ENCODE measurements around the gene TMEM101. TPM values are rescaled to one million over a fixed set of nuclear protein-coding genes. Genes with fewer than 3 reads are reported as not detected.
"Not testable (repeated sequence)": the region's sequence is repeated elsewhere in the genome, so short reads cannot be mapped to it uniquely, and the experiment has no call there.

TMEM101 gene
- total RNA-seq, 1 donor from 2014 or later, result 26.9 TPM

DNA sequence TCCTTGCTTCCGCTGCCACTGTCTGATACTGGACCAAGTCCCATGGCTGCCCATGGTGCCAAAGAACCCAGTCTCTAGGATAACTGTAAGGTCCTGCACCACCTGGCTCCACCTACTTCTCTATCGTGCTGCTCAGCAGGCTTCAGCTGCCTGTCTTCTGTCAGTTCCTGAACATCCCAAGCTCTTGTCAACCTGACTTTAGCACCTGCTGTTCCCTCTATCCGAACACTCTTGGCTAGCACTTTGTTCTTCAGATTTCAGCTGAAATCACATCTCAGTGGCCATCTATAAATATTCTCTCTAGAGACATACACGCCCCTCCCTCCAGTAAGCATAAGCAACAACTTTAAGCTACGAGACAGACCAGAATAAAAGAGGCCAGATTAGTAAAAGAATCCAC lies 15.0 kb upstream of the TMEM101 start:
- DNase-seq (ENCODE audit: low read depth, low spot score), result no peak
- no peak overlapping the region for H3K4me3 Mint-ChIP-seq
- H3K27me3 Mint-ChIP-seq (ENCODE audit: low read depth), result no peaks in the 10 kb centered on the region
- TF ChIP-seq, protein P1, sequence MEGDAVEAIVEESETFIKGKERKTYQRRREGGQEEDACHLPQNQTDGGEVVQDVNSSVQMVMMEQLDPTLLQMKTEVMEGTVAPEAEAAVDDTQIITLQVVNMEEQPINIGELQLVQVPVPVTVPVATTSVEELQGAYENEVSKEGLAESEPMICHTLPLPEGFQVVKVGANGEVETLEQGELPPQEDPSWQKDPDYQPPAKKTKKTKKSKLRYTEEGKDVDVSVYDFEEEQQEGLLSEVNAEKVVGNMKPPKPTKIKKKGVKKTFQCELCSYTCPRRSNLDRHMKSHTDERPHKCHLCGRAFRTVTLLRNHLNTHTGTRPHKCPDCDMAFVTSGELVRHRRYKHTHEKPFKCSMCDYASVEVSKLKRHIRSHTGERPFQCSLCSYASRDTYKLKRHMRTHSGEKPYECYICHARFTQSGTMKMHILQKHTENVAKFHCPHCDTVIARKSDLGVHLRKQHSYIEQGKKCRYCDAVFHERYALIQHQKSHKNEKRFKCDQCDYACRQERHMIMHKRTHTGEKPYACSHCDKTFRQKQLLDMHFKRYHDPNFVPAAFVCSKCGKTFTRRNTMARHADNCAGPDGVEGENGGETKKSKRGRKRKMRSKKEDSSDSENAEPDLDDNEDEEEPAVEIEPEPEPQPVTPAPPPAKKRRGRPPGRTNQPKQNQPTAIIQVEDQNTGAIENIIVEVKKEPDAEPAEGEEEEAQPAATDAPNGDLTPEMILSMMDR (conservative IDR thresholded peaks at IDR 0.05), result no peak
- H3K27ac Mint-ChIP-seq (ENCODE audit: unreplicated experiment), result peak overlapping the region; percentile 77
- no peaks in the 10 kb centered on the region for H3K9me3 Mint-ChIP-seq
- peaks cover 7% of the 10 kb centered on the region for H3K36me3 Mint-ChIP-seq (ENCODE audit: low read depth)
- H3K4me1 Mint-ChIP-seq, result no peaks in the 10 kb centered on the region

DNA sequence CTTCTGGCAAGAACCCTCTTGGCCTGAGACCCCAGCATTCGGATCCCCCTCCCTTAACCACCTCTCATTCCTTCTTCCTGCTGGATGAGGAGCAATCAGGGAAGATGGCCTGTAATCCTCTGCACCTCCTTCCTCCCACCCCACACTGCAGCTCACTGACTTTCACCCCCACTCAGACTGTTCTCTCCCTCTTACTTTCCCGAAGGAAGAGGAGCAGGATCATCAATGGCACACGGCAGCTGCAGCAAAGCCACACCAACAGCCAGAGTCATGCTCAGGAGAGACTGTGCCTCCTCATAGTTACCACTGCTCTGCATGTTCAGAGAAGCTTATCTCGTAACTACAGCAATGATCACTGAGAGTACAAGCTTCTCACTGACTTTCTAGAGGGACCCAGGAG lies 10.1 kb upstream of the TMEM101 start:
- Mint-ChIP-seq H3K4me1 (no peaks in the 10 kb centered on the region), H3K27me3 (ENCODE audit: low read depth) (no peaks in the 10 kb centered on the region), H3K27ac (ENCODE audit: unreplicated experiment) (no peak overlapping the region), H3K36me3 (ENCODE audit: low read depth) (no peaks in the 10 kb centered on the region), H3K9me3 (no peaks in the 10 kb centered on the region), H3K4me3 (no peak overlapping the region)
- DNase-seq (ENCODE audit: low read depth, low spot score), result no peak
- TF ChIP-seq, protein P1 (conservative IDR thresholded peaks at IDR 0.05), result no peak

DNA sequence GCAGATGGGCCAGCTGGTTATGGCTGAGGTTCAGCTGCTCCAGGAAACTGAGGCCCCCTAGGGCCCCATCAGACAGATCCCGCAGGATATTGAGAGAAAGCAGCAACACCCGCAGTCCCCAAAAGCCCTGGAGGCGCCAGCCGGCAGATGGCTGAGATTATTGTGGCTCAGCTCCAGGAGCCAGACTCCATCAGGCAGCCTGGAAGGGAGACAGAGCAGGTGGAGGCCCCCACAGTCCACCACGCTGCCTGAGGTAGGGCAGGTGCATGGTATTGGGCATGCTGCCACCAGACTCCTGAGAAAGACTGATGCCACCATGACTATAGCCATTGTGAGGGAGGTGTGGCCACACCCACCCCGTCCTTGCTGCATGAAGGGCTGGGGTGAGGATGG lies 9.5 kb upstream of the TMEM101 start:
- TF ChIP-seq, protein P1 (conservative IDR thresholded peaks at IDR 0.05), result no peak
- no peak overlapping the region for H3K27ac Mint-ChIP-seq (ENCODE audit: unreplicated experiment)
- no peaks in the 10 kb centered on the region for H3K36me3 Mint-ChIP-seq (ENCODE audit: low read depth)
- H3K27me3 Mint-ChIP-seq (ENCODE audit: low read depth), result no peaks in the 10 kb centered on the region
- no peaks in the 10 kb centered on the region for H3K9me3 Mint-ChIP-seq
- no peak overlapping the region for H3K4me3 Mint-ChIP-seq
- no peaks in the 10 kb centered on the region for H3K4me1 Mint-ChIP-seq
- DNase-seq (ENCODE audit: low read depth, low spot score), result no peak

DNA sequence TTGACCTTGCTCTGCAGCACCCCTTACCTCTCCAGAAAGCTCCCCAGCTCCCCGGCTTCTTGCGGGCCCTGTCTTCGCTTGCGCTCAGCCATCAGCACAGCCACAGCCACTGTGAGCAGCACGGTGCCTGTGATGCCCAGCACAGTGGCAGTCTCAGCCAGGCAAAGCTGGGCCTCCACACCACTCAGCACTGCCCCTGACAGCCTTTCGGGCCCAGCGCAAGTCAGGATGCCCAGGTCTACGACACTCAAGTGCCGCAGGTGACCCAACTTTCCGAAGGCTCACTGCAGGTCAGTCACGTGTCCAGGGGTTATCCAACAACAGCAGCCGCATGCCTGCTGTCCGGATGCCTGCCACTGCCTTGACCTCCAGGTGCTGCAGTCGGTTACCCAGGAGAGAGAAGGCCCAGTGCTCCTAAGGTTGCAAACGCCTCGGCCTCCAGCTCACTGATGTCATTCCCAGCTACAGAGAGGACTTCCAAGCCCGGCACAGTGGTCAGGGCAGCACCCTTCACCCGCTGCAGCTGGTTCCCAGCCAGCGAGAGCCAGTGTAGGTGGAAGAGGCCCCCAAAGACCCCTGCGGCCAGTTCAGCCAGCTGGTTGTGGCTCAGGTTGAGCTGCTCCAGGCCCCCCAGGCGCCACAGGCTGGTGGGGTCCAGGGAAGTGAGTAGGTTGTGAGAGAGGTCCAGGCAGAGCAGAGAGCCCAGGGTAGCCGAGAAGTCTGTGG lies 8.9 kb upstream of the TMEM101 start:
- TF ChIP-seq, protein P1 (conservative IDR thresholded peaks at IDR 0.05), result no peak
- no peaks in the 10 kb centered on the region for H3K36me3 Mint-ChIP-seq (ENCODE audit: low read depth)
- no peaks in the 10 kb centered on the region for H3K27me3 Mint-ChIP-seq (ENCODE audit: low read depth)
- H3K4me3 Mint-ChIP-seq, result no peak overlapping the region
- no peaks in the 10 kb centered on the region for H3K9me3 Mint-ChIP-seq
- DNase-seq (ENCODE audit: low read depth, low spot score), result no peak
- H3K4me1 Mint-ChIP-seq, result no peaks in the 10 kb centered on the region
- no peak overlapping the region for H3K27ac Mint-ChIP-seq (ENCODE audit: unreplicated experiment)

DNA sequence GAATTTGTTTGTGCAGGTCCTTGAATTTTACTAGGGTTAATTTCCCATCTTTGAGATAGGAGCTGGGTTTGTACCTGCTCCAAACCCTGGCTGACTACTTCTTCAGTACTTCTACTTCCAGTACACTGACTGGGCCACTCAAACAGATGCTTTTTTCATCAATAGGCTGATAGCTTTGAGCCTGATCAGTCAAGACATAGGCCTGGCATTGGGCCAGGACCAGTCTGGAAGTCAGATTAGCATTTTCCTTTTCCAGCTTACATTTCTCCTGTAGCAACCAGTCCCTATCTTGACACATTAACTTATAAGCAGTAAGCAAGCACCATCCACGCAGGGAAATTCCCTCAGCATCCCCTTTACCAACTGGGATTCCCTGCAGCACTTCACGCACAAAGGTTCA lies 7.5 kb upstream of the TMEM101 start:
- H3K9me3 Mint-ChIP-seq, result no peaks in the 10 kb centered on the region
- DNase-seq (ENCODE audit: low read depth, low spot score), result no peak
- no peaks in the 10 kb centered on the region for H3K36me3 Mint-ChIP-seq (ENCODE audit: low read depth)
- TF ChIP-seq, protein P1 (conservative IDR thresholded peaks at IDR 0.05), result no peak
- H3K4me3 Mint-ChIP-seq, result no peak overlapping the region
- no peaks in the 10 kb centered on the region for H3K4me1 Mint-ChIP-seq
- H3K27me3 Mint-ChIP-seq (ENCODE audit: low read depth), result no peaks in the 10 kb centered on the region
- H3K27ac Mint-ChIP-seq (ENCODE audit: unreplicated experiment), result no peak overlapping the region

DNA sequence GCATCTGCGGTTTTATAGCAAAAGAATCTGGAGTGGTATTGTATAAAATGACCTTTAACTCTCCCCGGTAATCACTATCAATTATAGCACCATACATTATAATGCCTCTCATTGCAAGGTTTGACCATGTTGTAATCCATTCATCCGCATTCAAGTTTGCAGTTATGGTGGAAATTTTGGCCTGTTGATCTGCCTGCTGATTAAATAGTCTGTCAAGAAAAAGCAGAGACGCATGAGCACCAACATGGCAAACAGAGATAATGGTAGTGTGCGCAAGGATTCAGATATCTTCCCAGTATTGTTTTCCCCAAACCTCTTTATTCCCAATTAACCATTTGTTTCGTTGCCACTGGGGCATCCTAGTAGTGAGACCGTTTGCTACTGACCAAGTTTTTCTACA lies 6.5 kb upstream of the TMEM101 start:
- H3K27me3 Mint-ChIP-seq (ENCODE audit: low read depth); H3K4me3 Mint-ChIP-seq; H3K4me1 Mint-ChIP-seq; H3K27ac Mint-ChIP-seq (ENCODE audit: unreplicated experiment); H3K36me3 Mint-ChIP-seq (ENCODE audit: low read depth); DNase-seq (ENCODE audit: low read depth, low spot score); H3K9me3 Mint-ChIP-seq: not testable (repeated sequence)

Data from neural crest cell (in vitro differentiated cells).